BJ (cell line): ENCODE results near the gene TNRC18. TPM values are rescaled to one million over a fixed set of nuclear protein-coding genes. Genes with fewer than 3 reads are reported as not detected.

Experiments
- CTCF ChIA-PET: fragments of 350-600 bp; formaldehyde crosslinking; extraction: SDS; loops from one replicate; lab custom pipeline; 2021; ENCODE audit warnings: antibody characterized with exemption, inconsistent platforms; lab: Yijun Ruan, JAX
- POLR2A ChIA-PET: fragments of 300-600 bp; sonication (Branson Sonifier 250); formaldehyde crosslinking; extraction: SDS; loops from one replicate; lab custom pipeline; 2021; ENCODE audit warnings: antibody characterized with exemption; lab: Charles Lee
- DNase-seq: peaks from one replicate; pipeline ENCODE4 v3.0.0-alpha.2; 2011; ENCODE audit warnings: low read depth
- H3K27me3 ChIP-seq: 2 replicates; pipeline ENCODE4 v1.6.0; 2011; ENCODE audit warnings: low read length; ENCODE audit not compliant: control insufficient read depth, insufficient read depth
- H3K36me3 ChIP-seq: 2 replicates; pipeline ENCODE4 v1.5.1; 2011; ENCODE audit warnings: low read length; ENCODE audit not compliant: control insufficient read depth, insufficient read depth
- H3K4me3 ChIP-seq: 2 replicates; pipeline ENCODE4 v1.5.1; 2011; ENCODE audit warnings: low read depth, mild to moderate bottlenecking, control low read depth, low read length
- CTCF ChIP-seq: IDR thresholded peaks from 2 replicates; pipeline ENCODE4 v1.5.1; 2011; ENCODE audit warnings: low read depth, mild to moderate bottlenecking, control low read depth, inconsistent platforms, low read length, moderate library complexity; ENCODE audit not compliant: insufficient read depth
- polyA plus RNA-seq: library from polyadenylated mRNA; depleted of rRNA; stranded (reverse); fragments of >200 nt; gene quantifications from 2 replicates; pipeline ENCODE4 v1.2.3, GENCODE V29; 2011

The TNRC18 gene
- polyA plus RNA-seq, 1 experiment = 20.1 TPM

- TF ChIP-seq CTCF = no peak
- H3K4me3 ChIP-seq = no peak overlapping the region
- ChIA-PET POLR2A (no interaction called here), CTCF (interaction anchor here (0.5 to 1.4 kb wide), 2 partner anchors 203 to 357 kb away, joined by 4 to 5 read pairs; no protein-coding TSS in a partner anchor)
- H3K27me3 ChIP-seq = no peaks in the 10 kb centered on the region
- DNase-seq = no peak
- H3K36me3 ChIP-seq = peaks cover 5% of the 10 kb centered on the region
Measured at GRCh38 chr7:5442757-5443305, 19.2 kb upstream of the TNRC18 start.

GRCh38 chr7:5441840-5442503 lies 18.3 kb upstream of the TNRC18 start:
- no peak overlapping the region for H3K4me3 ChIP-seq
- H3K36me3 ChIP-seq = peaks cover 6% of the 10 kb centered on the region
- no peak for DNase-seq
- CTCF ChIA-PET = interaction anchor here (1.0 to 1.4 kb wide), 2 partner anchors 11 to 202 kb away, joined by 3 to 4 read pairs; no protein-coding TSS in a partner anchor
- H3K27me3 ChIP-seq = no peaks in the 10 kb centered on the region
- POLR2A ChIA-PET = interaction anchor here (0.7 kb wide), 1 partner anchor 154 kb away, joined by 3 read pairs; no protein-coding TSS in a partner anchor
- no peak for TF ChIP-seq CTCF

- CTCF ChIA-PET = no interaction called here
- POLR2A ChIA-PET = no interaction called here
- no peak for TF ChIP-seq CTCF
- no peak for DNase-seq
- Histone ChIP-seq H3K27me3 (no peaks in the 10 kb centered on the region), H3K36me3 (peaks cover 10% of the 10 kb centered on the region), H3K4me3 (no peak overlapping the region)
Measured at GRCh38 chr7:5439572-5440496, 16.2 kb upstream of the TNRC18 start.

- CTCF ChIA-PET = interaction anchor here (0.7 kb wide), 1 partner anchor 105 kb away, joined by 3 read pairs; no protein-coding TSS in a partner anchor
- POLR2A ChIA-PET = no interaction called here
- no peak for TF ChIP-seq CTCF
Measured at GRCh38 chr7:5439209-5439571, 15.6 kb upstream of the TNRC18 start.

GRCh38 chr7:5437987-5438386 lies 14.4 kb upstream of the TNRC18 start:
- CTCF ChIA-PET = no interaction called here
- H3K4me3 ChIP-seq = no peak overlapping the region
- no peaks in the 10 kb centered on the region for H3K27me3 ChIP-seq
- peaks cover 14% of the 10 kb centered on the region for H3K36me3 ChIP-seq
- no peak for DNase-seq
- TF ChIP-seq CTCF = no peak
- POLR2A ChIA-PET = no interaction called here

More at GRCh38 chr7:5439209-5439571, 15.6 kb upstream of the TNRC18 start:
- DNase-seq = no peak
- no peak overlapping the region for H3K4me3 ChIP-seq
- H3K27me3 ChIP-seq = no peaks in the 10 kb centered on the region
- peaks cover 10% of the 10 kb centered on the region for H3K36me3 ChIP-seq
